Endothelial cell of umbilical vein (primary cell): ENCODE data around the gene ATP10A. TPM values are rescaled to one million over a fixed set of nuclear protein-coding genes. Genes with fewer than 3 reads are reported as not detected.

Experiments used
- BruUV-seq: library from RNA; stranded (reverse); fragments of 400-500 nt; replicated peaks from 2 replicates; lab custom pipeline; 2021; lab: Mats Ljungman, UMichigan
- CTCF ChIA-PET: fragments of 300-600, 350-600 bp; sonication (Branson Sonifier 250); formaldehyde crosslinking; loops from one replicate; lab custom pipeline; 2021; ENCODE audit warnings: antibody characterized with exemption, inconsistent platforms; lab: Charles Lee
- POLR2A ChIA-PET: fragments of 300-600, 350-600 bp; sonication (Branson Sonifier 250); formaldehyde crosslinking; loops from one replicate; lab custom pipeline; 2021; ENCODE audit warnings: antibody characterized with exemption, inconsistent platforms; lab: Charles Lee
- DNase-seq: peaks from one replicate; pipeline ENCODE4 v3.0.0-alpha.2; 2011; ENCODE audit warnings: low read depth, low spot score
- FAIRE-seq: peaks from 2 replicates; lab custom pipeline; 2011; peaks lifted over from hg19 to GRCh38; lab: Jason Lieb, UNC
- H2AFZ ChIP-seq: 2 replicates; pipeline ENCODE4 v1.6.0; 2012; ENCODE audit warnings: low read depth, low read length, control low read depth, inconsistent platforms
- H3K27ac ChIP-seq: 2 replicates; pipeline ENCODE4 v1.5.1; 2011; ENCODE audit warnings: low read depth, mild to moderate bottlenecking, control low read depth, low read length, moderate library complexity; ENCODE audit not compliant: insufficient read depth
- H3K27me3 ChIP-seq, 2 experiments: 2 replicates each; pipeline versions ENCODE4 v1.6.0 to v1.6.1; 2011; ENCODE audit warnings: low read length in 2 of 2, mixed read lengths in 1 of 2; ENCODE audit not compliant: control insufficient read depth in 2 of 2, insufficient read depth in 2 of 2
- H3K36me3 ChIP-seq, 2 experiments: 2 replicates in 1 of 2; 3 replicates in 1 of 2; pipeline ENCODE4 v1.5.1; 2011; ENCODE audit warnings: low read length in 2 of 2, mild to moderate bottlenecking in 1 of 2, moderate library complexity in 1 of 2; ENCODE audit not compliant: control insufficient read depth in 2 of 2, insufficient read depth in 2 of 2; ENCODE audit errors: extremely low read depth in 1 of 2
- H3K4me1 ChIP-seq: 3 replicates; pipeline ENCODE4 v1.5.1; 2011; ENCODE audit warnings: mild to moderate bottlenecking, low read length; ENCODE audit not compliant: control insufficient read depth, insufficient read depth; ENCODE audit errors: extremely low read depth
- H3K4me2 ChIP-seq: 2 replicates; pipeline ENCODE4 v1.6.1; 2011; ENCODE audit warnings: low read length, control low read depth, mixed read lengths; ENCODE audit not compliant: insufficient read depth
- H3K4me3 ChIP-seq, 3 experiments: fragments of 200-600 bp in 1 of 3; sonication (generic), shearing (Covaris generic) in 1 of 3; replicated peaks in 1 of 3; 2 replicates each; pipeline ENCODE4 v1.5.1; 2011 to 2016; ENCODE audit warnings: control low read depth in 3 of 3, low read length in 3 of 3, mild to moderate bottlenecking in 2 of 3, inconsistent platforms in 1 of 3, low read depth in 1 of 3, moderate library complexity in 1 of 3; ENCODE audit not compliant: insufficient read depth in 1 of 3
- H3K79me2 ChIP-seq: 2 replicates; pipeline ENCODE4 v1.6.0; 2012; ENCODE audit warnings: low read length, inconsistent platforms; ENCODE audit not compliant: control insufficient read depth, insufficient read depth
- H3K9ac ChIP-seq: replicated peaks from 2 replicates; pipeline ENCODE3; 2011; ENCODE audit warnings: low read length, control low read depth; ENCODE audit not compliant: insufficient read depth; ENCODE audit errors: extremely low read depth
- H3K9me1 ChIP-seq: replicated peaks from 3 replicates; pipeline ENCODE4 v1.6.0; 2011; ENCODE audit warnings: mild to moderate bottlenecking, low read length; ENCODE audit not compliant: control insufficient read depth, insufficient read depth; ENCODE audit errors: extremely low read depth
- H3K9me3 ChIP-seq: replicated peaks from 2 replicates; pipeline ENCODE4 v1.5.1; 2012; ENCODE audit warnings: low read length, inconsistent platforms; ENCODE audit not compliant: control insufficient read depth, insufficient read depth
- H4K20me1 ChIP-seq: replicated peaks from 2 replicates; pipeline ENCODE3; 2011; ENCODE audit warnings: mild to moderate bottlenecking, low read length; ENCODE audit not compliant: control insufficient read depth, insufficient read depth; ENCODE audit errors: extremely low read depth
- CTCF ChIP-seq, 2 donors: IDR thresholded peaks; 1 replicate in 1 of 2; 2 replicates in 1 of 2; pipeline ENCODE4 v1.5.1; 2011; ENCODE audit warnings: low read length in 2 of 2, mild to moderate bottlenecking in 2 of 2, moderate library complexity in 2 of 2, control low read depth in 1 of 2, inconsistent platforms in 1 of 2, low read depth in 1 of 2; ENCODE audit not compliant: insufficient read depth in 1 of 2; ENCODE audit errors: extremely low read depth in 1 of 2
- EZH2 ChIP-seq: IDR thresholded peaks from 2 replicates; pipeline ENCODE4 v1.6.1; 2012; ENCODE audit warnings: borderline replicate concordance, low read depth, mild to moderate bottlenecking, moderate library complexity, low read length, inconsistent platforms; ENCODE audit not compliant: severe bottlenecking
- FOS ChIP-seq: IDR thresholded peaks from 2 replicates; pipeline ENCODE4 v1.6.1; 2011; ENCODE audit warnings: mild to moderate bottlenecking, low read length, moderate library complexity, borderline replicate concordance; ENCODE audit not compliant: insufficient read depth
- GATA2 ChIP-seq: IDR thresholded peaks from 2 replicates; pipeline ENCODE4 v1.7.0; 2011; ENCODE audit warnings: low read depth, mild to moderate bottlenecking, moderate library complexity, mixed read lengths, low read length; ENCODE audit not compliant: insufficient read length, insufficient read depth
- JUN ChIP-seq: IDR thresholded peaks from 2 replicates; pipeline ENCODE4 v1.6.1; 2011; ENCODE audit warnings: borderline replicate concordance, low read depth; ENCODE audit not compliant: insufficient read length, insufficient read depth
- MAX ChIP-seq: IDR thresholded peaks from 2 replicates; pipeline ENCODE4 v1.6.1; 2011; ENCODE audit not compliant: insufficient read depth, insufficient read length
- MYC ChIP-seq: IDR thresholded peaks from one replicate; pipeline ENCODE4 v1.6.1; 2011; ENCODE audit warnings: mild to moderate bottlenecking, low read depth, low read length
- POLR2A ChIP-seq: IDR thresholded peaks from 2 replicates; pipeline ENCODE4 v1.6.1; 2012; ENCODE audit warnings: low read depth, mild to moderate bottlenecking, control low read depth, low read length
- POLR2AphosphoS5 ChIP-seq: IDR thresholded peaks from 2 replicates; pipeline ENCODE4 v1.6.1; 2012; ENCODE audit warnings: low read depth, mild to moderate bottlenecking, control low read depth, low read length, moderate library complexity; ENCODE audit not compliant: insufficient read depth
- dilution Hi-C: fragments of 300-500 bp; cut with MboI; formaldehyde crosslinking; loops from one replicate; pipeline ENCODE4 v1.15.0; 2019; ENCODE audit warnings: low sequenced_read_pairs; ENCODE audit not compliant: extremely low pct_ligation_motif_present
- intact Hi-C: fragments of 100-400 bp; cut with micrococcal nuclease; formaldehyde crosslinking; loops from one replicate; pipeline ENCODE4 v1.10.0; 2022
- polyA plus RNA-seq, 4 experiments: library from polyadenylated mRNA; depleted of rRNA in 3 of 4; stranded (reverse) in 3 of 4; unstranded in 1 of 4; fragments of >200 nt; gene quantifications; 2 replicates each; pipeline versions ENCODE4 v1.2.1 to v1.2.3, GENCODE V29; 2011 to 2012; ENCODE audit warnings: missing spikeins in 1 of 4
- total RNA-seq: library from RNA; stranded (reverse); gene quantifications from 2 replicates; pipeline ENCODE4 v1.2.3, GENCODE V29; 2021

The ATP10A gene
- total and polyA plus RNA-seq, 2 donors (not counting 3 experiments of a cell fraction or from before 2014, with no cell fraction given) = not detected

GRCh38 chr15:25674913-25675312 is 188.2 kb downstream of the ATP10A start:
- intact Hi-C loops = no loop called here
- Histone ChIP-seq H3K27me3 (no peaks in the 10 kb centered on the region), H3K36me3 (no peaks in the 10 kb centered on the region), H3K4me2 (no peak overlapping the region), H2AFZ (no peak overlapping the region), H3K4me3 (no peak overlapping the region), H4K20me1 (no peaks in the 10 kb centered on the region), H3K27ac (no peak overlapping the region), H3K9me3 (peaks cover 10% of the 10 kb centered on the region), H3K4me1 (no peaks in the 10 kb centered on the region), H3K79me2 (no peaks in the 10 kb centered on the region), H3K9ac (no peak overlapping the region), H3K9me1 (no peaks in the 10 kb centered on the region)
- no peak for TF ChIP-seq MAX
- TF ChIP-seq JUN = no peak
- CTCF ChIA-PET = no interaction called here
- dilution Hi-C loops = no loop called here
- no TSS peak for BruUV-seq
- FAIRE-seq (no peak), DNase-seq (no peak)
- POLR2A ChIA-PET = no interaction called here

- Histone ChIP-seq H3K9me1 (no peaks in the 10 kb centered on the region), H3K4me2 (no peak overlapping the region), H2AFZ (no peak overlapping the region), H3K4me1 (no peaks in the 10 kb centered on the region), H3K79me2 (no peaks in the 10 kb centered on the region), H4K20me1 (no peaks in the 10 kb centered on the region), H3K4me3 (no peak overlapping the region), H3K36me3 (no peaks in the 10 kb centered on the region), H3K27ac (no peak overlapping the region), H3K9me3 (peaks cover 10% of the 10 kb centered on the region), H3K9ac (no peak overlapping the region), H3K27me3 (no peaks in the 10 kb centered on the region)
- FAIRE-seq = no peak
- ChIA-PET CTCF (no interaction called here), POLR2A (no interaction called here)
- no peak for DNase-seq
- intact Hi-C loops = no loop called here
- no TSS peak for BruUV-seq
- dilution Hi-C loops = no loop called here
- TF ChIP-seq FOS (no peak), POLR2A (no peak), GATA2 (no peak), JUN (no peak), MYC (no peak), MAX (no peak), POLR2AphosphoS5 (no peak), CTCF (IDR thresholded peaks at IDR 0.05; ENCODE audit: extremely low read depth in 1 of 2, insufficient read depth in 1 of 2, low read depth in 1 of 2, low read length in 2 of 2) (no peak), EZH2 (no peak)
Observed at GRCh38 chr15:25673972-25674371, 189.2 kb downstream of the ATP10A start.
